Measurements from ENCODE around the gene AIP.
A peak's percentile ranks its signal among the peaks of the same experiment; 100 is the strongest.
"Not testable (repeated sequence)": the region's sequence is repeated elsewhere in the genome, so short reads cannot be mapped to it uniquely, and the experiment has no call there.

The AIP gene

GRCh38 chr11:67449116-67449844, 33.5 kb upstream of the AIP start:
- DNase-seq, result no peak

DNA sequence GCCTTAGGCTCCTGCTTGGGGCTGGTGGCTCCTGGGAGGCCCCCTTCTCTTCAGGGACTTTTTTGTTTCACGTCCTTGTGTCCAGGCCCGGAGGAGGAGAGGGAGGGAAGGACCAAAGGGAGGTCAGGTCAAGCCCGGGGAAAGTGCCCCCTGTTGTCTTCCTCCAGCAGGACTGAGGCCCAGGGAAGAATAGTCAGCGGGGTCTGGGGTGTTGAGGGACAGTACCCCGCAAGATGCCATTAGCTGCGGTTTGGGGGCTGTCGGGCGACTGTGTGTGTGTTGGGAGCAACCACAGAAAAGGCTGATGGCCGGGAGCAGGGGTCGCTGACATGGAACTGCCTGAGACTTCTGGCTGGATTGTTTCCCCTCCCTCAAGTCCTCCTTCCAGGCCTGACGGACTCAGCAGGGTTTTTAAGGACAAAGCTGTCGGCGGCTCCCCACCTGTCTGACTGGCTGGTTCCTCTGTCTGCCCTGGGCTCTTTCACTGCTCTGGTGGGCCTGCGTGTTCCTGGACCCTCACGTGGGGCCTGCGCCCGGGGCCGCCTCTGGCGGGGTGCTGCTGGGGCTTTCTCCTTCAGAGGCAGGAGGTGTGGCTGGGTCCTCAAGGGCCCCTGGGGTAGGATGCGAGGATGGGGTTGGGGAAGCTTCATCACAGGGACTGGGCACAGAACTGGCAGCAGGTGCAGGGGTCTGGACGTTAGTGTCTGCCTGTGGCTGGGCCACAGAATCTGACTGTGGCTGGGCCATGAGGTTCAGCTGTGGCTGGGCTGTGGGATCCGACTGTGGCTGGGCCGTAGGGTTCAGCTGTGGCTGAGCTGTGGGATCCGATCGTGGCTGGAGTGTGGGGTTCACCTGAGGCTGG, 31.8 kb upstream of the AIP start:
- no peak for DNase-seq

DNA sequence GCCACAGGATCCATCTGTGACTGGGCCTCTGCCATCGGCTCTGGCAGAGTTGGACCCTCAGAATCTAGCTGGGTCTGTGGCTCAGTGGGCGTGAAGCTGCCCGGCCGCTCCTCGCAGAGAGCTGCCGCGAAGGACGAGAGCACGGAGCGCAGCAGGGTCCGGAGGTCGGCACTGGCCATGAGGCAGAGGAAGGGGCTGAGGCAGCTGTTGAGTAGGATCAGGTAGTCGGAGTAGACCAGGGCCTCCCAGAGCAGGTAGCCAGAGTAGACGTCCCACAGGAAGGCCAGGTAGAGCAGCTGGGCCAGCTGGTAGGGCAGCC, 31.2 kb upstream of the AIP start:
- DNase-seq, result no peak

- DNase-seq, result no peak
Observed at GRCh38 chr11:67452141-67452952, 30.5 kb upstream of the AIP start, which contains the start of gene GPR152. Gene GPR152 (minus strand): TSS chr11:67452729. CDS start chr11:67452724, 5 bp downstream.

- DNase-seq, result no peak
Observed at GRCh38 chr11:67453816-67454732, 28.8 kb upstream of the AIP start.

DNA sequence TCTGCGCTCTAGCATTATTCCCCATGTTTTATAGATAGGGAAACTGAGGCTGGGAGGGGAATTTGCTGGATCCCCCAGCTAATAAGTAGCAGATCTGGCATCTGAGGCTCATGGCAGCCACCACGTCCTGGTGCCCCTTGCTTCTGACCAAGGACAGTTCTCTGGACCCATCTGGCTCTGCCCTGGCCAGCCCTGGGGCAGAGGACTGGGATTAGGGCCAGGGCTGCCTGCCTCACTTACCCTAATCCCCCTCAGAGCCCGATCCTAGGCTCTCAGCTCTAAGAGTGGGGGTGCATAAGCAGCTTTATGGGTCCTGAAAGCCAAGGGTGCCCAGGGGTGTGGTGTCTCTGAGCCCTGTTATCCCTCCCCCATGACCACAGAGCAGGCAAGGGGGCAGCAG, 27.8 kb upstream of the AIP start, which contains the start of gene CABP4:
Gene CABP4 (plus strand): TSS at position 301 of the 400 bp plus-strand sequence. CDS start 70 bp downstream, at position 371.
- DNase-seq, result no peak

- DNase-seq, result no peak
Observed at GRCh38 chr11:67456068-67456705, 26.6 kb upstream of the AIP start.

GRCh38 chr11:67457453-67457852, 25.4 kb upstream of the AIP start:
- DNase-seq, result no peak

- DNase-seq, result no peak
Observed at GRCh38 chr11:67458266-67458665, 24.6 kb upstream of the AIP start.

- no peak for DNase-seq
Observed at GRCh38 chr11:67463186-67463585, 19.6 kb upstream of the AIP start.

- DNase-seq, result no peak
Observed at GRCh38 chr11:67463680-67464410, 19.0 kb upstream of the AIP start.

- peak; percentile 84 for DNase-seq
Observed at GRCh38 chr11:67464411-67465188, 18.2 kb upstream of the AIP start.

GRCh38 chr11:67465189-67465510, 17.7 kb upstream of the AIP start:
- DNase-seq, result no peak

- DNase-seq, result not testable (repeated sequence)
Observed at GRCh38 chr11:67465530-67465929, 17.3 kb upstream of the AIP start.

- DNase-seq, result no peak
Observed at GRCh38 chr11:67466367-67466766, 16.5 kb upstream of the AIP start.

- DNase-seq, result no peak
Observed at GRCh38 chr11:67466962-67467771, 15.7 kb upstream of the AIP start.

DNA sequence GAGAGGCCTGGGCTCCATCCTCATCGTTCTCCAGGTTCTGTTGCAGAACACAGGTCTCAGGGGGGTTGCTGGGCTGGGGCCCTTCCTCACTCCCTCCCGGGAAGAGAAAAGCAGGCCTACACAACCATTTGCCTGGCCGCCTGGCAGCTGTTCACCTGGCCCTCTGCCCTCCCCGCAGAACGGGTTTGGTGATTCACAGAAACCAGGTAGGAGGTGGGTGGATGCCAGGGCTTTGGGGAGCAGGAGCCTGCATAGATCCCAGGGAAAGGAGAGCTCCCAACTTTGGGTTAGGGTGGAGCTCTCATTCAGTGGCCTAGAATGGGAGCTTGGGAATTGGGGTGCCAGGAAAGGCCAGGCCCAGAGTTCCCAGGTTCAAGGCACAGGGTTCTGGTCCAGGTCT, 14.8 kb upstream of the AIP start:
- no peak for DNase-seq

DNA sequence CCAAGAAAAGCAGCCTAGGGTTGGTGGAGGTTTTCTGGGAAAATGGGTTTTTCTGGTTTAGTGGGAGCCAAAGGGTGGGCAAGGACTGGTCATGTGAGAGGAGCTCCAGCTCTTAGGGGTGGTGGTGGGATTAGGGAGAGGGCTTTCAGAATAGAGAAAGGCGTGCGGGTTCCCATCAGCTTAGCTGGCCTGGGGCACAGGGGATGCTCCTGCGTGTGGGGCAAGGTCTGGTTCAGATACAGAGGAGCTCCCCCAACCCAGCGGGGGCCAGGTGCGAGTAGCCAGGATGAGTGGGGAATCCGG, 14.4 kb upstream of the AIP start:
- no peak for DNase-seq

DNA sequence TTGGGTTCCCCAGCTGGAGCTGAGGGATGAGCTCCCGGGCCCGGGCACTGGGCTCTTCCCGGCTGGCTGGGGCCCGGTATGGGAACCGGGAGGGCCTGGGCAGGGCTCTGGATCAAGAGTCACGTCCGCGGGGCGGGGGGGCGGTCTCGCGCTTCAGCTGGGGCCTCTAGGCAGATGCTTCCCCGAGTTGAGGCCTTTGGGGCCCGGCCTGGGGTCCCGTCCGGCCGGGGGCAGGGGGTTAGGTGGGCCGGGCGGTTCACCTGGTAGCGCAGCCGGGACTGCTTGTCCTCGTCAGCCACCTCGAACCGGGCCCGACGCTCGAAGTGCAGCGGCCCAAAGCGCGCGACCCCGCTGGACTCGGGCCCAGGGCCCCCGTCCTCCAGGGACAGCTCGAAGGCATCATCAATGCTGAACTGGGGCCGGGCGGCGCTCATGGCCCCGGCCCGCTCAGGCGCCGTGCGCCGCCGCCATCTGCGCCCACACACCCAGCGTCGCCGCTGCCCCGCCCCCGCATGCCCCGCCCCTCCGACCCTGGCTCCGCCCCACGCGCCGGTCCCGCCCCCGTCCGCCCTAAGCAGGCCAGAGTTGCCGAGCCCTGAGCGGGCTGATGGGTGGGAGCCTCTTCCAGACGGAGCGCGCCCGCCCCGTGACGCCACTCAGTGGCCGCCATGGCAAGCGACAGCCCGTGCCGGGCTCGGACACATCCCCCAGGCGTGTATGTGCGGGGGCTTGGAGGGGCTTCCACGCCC, 13.9 kb upstream of the AIP start, which contains the start of gene TMEM134:
Gene TMEM134 (minus strand): TSS at position 493 of the 749 bp plus-strand sequence. CDS start 59 bp downstream, at position 434.
- DNase-seq, result peak; percentile 88
